GM12801 (cell line): Measurements from ENCODE around the gene RFT1.

Source experiments
- CTCF ChIP-seq: IDR thresholded peaks from one replicate; pipeline ENCODE4 v1.5.1; 2011; ENCODE audit warnings: control low read depth; ENCODE audit not compliant: insufficient read length; ENCODE audit errors: extremely low read depth

Gene RFT1

GRCh38 chr3:53068176-53068575, 62.1 kb downstream of the RFT1 start:
- no peak for TF ChIP-seq CTCF

GRCh38 chr3:53067567-53067966, 62.7 kb downstream of the RFT1 start:
- TF ChIP-seq CTCF = no peak

- no peak for TF ChIP-seq CTCF
These were observed 64.3 kb downstream of the RFT1 start for GRCh38 chr3:53065841-53066480.

- no peak for TF ChIP-seq CTCF
These were observed 67.3 kb downstream of the RFT1 start for GRCh38 chr3:53062905-53063304.

- TF ChIP-seq CTCF = no peak
These were observed 73.8 kb downstream of the RFT1 start for GRCh38 chr3:53056442-53056841.

GRCh38 chr3:53051929-53052328, 78.3 kb downstream of the RFT1 start:
- no peak for TF ChIP-seq CTCF

- TF ChIP-seq CTCF = no peak
These were observed 80.2 kb downstream of the RFT1 start for GRCh38 chr3:53049987-53050386.
